ENCODE measurements around the gene ADCK1.

- no peak for TF ChIP-seq CTCF (IDR thresholded peaks at IDR 0.05 in 2 of 3, conservative IDR thresholded peaks at IDR 0.05 in 1 of 3; ENCODE audit: insufficient read depth in 2 of 3, low read depth in 1 of 3, low read length in 3 of 3)
- no peak for TF ChIP-seq ZNF609 (CRISPR knock-in tag; IDR thresholded peaks at IDR 0.05; ENCODE audit: borderline replicate concordance)
- no peak for TF ChIP-seq TAF1 (IDR thresholded peaks at IDR 0.05; ENCODE audit: control insufficient read depth, extremely low read depth, insufficient read depth, low read length, severe bottlenecking)
- TF ChIP-seq ZBTB8A (IDR thresholded peaks at IDR 0.05; ENCODE audit: partially characterized antibody) = no peak
- no peak for TF ChIP-seq RNF2 (IDR thresholded peaks at IDR 0.05)
- no peak for TF ChIP-seq MAZ (CRISPR knock-in tag; conservative IDR thresholded peaks at IDR 0.05 in 1 of 2, IDR thresholded peaks at IDR 0.05 in 1 of 2)
- no peak for TF ChIP-seq SMAD2 (IDR thresholded peaks at IDR 0.05; ENCODE audit: low read depth, low read length)
- TF ChIP-seq HOXB6 (CRISPR knock-in tag; IDR thresholded peaks at IDR 0.05; ENCODE audit: borderline replicate concordance) = no peak
- no peak for TF ChIP-seq KDM5B (IDR thresholded peaks at IDR 0.05; ENCODE audit: insufficient replicate concordance, low read depth, low read length)
Observed at GRCh38 chr14:77883131-77883846, 83.4 kb downstream of the ADCK1 start.

Measured in K562 (cell line).